ENCODE data around the gene MTCL1.
A peak's percentile ranks its signal among the peaks of the same experiment; 100 is the strongest.

MTCL1 gene

GRCh38 chr18:8699948-8700347, 5.4 kb upstream of the MTCL1 start:
- Histone ChIP-seq H3K36me3 (ENCODE audit: control insufficient read depth, insufficient read depth, low read length) (no peaks in the 10 kb centered on the region), H3K4me2 (ENCODE audit: low read length) (no peak overlapping the region), H3K27ac (no peak overlapping the region), H3K4me1 (peaks cover 8% of the 10 kb centered on the region), H2AFZ (no peak overlapping the region), H3K4me3 (ENCODE audit: low read depth, low read length) (no peak overlapping the region), H3K79me2 (no peaks in the 10 kb centered on the region), H3K27me3 (ENCODE audit: control insufficient read depth, insufficient read depth, low read length) (no peaks in the 10 kb centered on the region), H3K9me3 (ENCODE audit: control insufficient read depth, low read length) (no peaks in the 10 kb centered on the region), H3K9ac (no peak overlapping the region)
- TF ChIP-seq CTCF (IDR thresholded peaks at IDR 0.05), result no peak

GRCh38 chr18:8701546-8702118, 3.7 kb upstream of the MTCL1 start:
- Histone ChIP-seq H3K4me3 (ENCODE audit: low read depth, low read length) (no peak overlapping the region), H3K4me2 (ENCODE audit: low read length) (no peak overlapping the region), H3K4me1 (no peaks in the 10 kb centered on the region), H3K27ac (no peak overlapping the region), H3K27me3 (ENCODE audit: control insufficient read depth, insufficient read depth, low read length) (no peaks in the 10 kb centered on the region), H3K36me3 (ENCODE audit: control insufficient read depth, insufficient read depth, low read length) (no peaks in the 10 kb centered on the region), H3K9ac (no peak overlapping the region), H2AFZ (peak overlapping the region; percentile 45), H3K79me2 (no peaks in the 10 kb centered on the region), H3K9me3 (ENCODE audit: control insufficient read depth, low read length) (no peaks in the 10 kb centered on the region)
- TF ChIP-seq CTCF (IDR thresholded peaks at IDR 0.05), result no peak

GRCh38 chr18:8702668-8703067, 2.7 kb upstream of the MTCL1 start:
- H3K4me3 ChIP-seq (ENCODE audit: low read depth, low read length), result no peak overlapping the region
- no peaks in the 10 kb centered on the region for H3K36me3 ChIP-seq (ENCODE audit: control insufficient read depth, insufficient read depth, low read length)
- H3K27ac ChIP-seq, result no peak overlapping the region
- no peaks in the 10 kb centered on the region for H3K27me3 ChIP-seq (ENCODE audit: control insufficient read depth, insufficient read depth, low read length)
- no peaks in the 10 kb centered on the region for H3K9me3 ChIP-seq (ENCODE audit: control insufficient read depth, low read length)
- no peak overlapping the region for H3K4me2 ChIP-seq (ENCODE audit: low read length)
- H2AFZ ChIP-seq, result no peak overlapping the region
- no peak overlapping the region for H3K9ac ChIP-seq
- no peaks in the 10 kb centered on the region for H3K79me2 ChIP-seq
- TF ChIP-seq CTCF (IDR thresholded peaks at IDR 0.05), result no peak
- H3K4me1 ChIP-seq, result peaks cover 4% of the 10 kb centered on the region

- Histone ChIP-seq H3K27ac (no peak overlapping the region), H3K27me3 (ENCODE audit: control insufficient read depth, insufficient read depth, low read length) (no peaks in the 10 kb centered on the region), H3K4me3 (ENCODE audit: low read depth, low read length) (no peak overlapping the region), H3K4me2 (ENCODE audit: low read length) (no peak overlapping the region), H3K9ac (no peak overlapping the region), H3K9me3 (ENCODE audit: control insufficient read depth, low read length) (no peaks in the 10 kb centered on the region), H3K36me3 (ENCODE audit: control insufficient read depth, insufficient read depth, low read length) (no peaks in the 10 kb centered on the region), H3K79me2 (no peaks in the 10 kb centered on the region), H3K4me1 (peaks cover 6% of the 10 kb centered on the region), H2AFZ (no peak overlapping the region)
- TF ChIP-seq CTCF (IDR thresholded peaks at IDR 0.05), result no peak
These were observed 2.2 kb upstream of the MTCL1 start for GRCh38 chr18:8703092-8703709.

GRCh38 chr18:8703781-8704301, 1.5 kb upstream of the MTCL1 start:
- H3K4me2 ChIP-seq (ENCODE audit: low read length), result no peak overlapping the region
- H3K9ac ChIP-seq, result no peak overlapping the region
- TF ChIP-seq CTCF (IDR thresholded peaks at IDR 0.05), result no peak
- no peaks in the 10 kb centered on the region for H3K36me3 ChIP-seq (ENCODE audit: control insufficient read depth, insufficient read depth, low read length)
- H2AFZ ChIP-seq, result peak overlapping the region; percentile 99
- H3K9me3 ChIP-seq (ENCODE audit: control insufficient read depth, low read length), result no peaks in the 10 kb centered on the region
- no peaks in the 10 kb centered on the region for H3K79me2 ChIP-seq
- peaks cover 6% of the 10 kb centered on the region for H3K4me1 ChIP-seq
- H3K27ac ChIP-seq, result peak overlapping the region; percentile 82
- H3K4me3 ChIP-seq (ENCODE audit: low read depth, low read length), result no peak overlapping the region
- H3K27me3 ChIP-seq (ENCODE audit: control insufficient read depth, insufficient read depth, low read length), result no peaks in the 10 kb centered on the region
